Vagina (tissue), 2 donors: Measurements from ENCODE around the gene DGKQ. TPM values are rescaled to one million over a fixed set of nuclear protein-coding genes. Genes with fewer than 3 reads are reported as not detected.

Experiments used
- DNase-seq, 2 donors: peaks; one replicate each; pipeline ENCODE4 v3.0.0-alpha.2; 2017; ENCODE audit errors: extremely low spot score in 2 of 2
- H3K27ac ChIP-seq: fragments of 200-600 bp; sonication (generic); one replicate; pipeline ENCODE4 v1.5.1; 2019
- H3K27me3 ChIP-seq: fragments of 200-600 bp; sonication (generic); one replicate; pipeline ENCODE4 v1.5.1; 2019
- H3K36me3 ChIP-seq, 2 donors: fragments of 200-600 bp; sonication (generic); one replicate each; pipeline ENCODE4 v1.5.1; 2017 to 2019
- H3K4me1 ChIP-seq: fragments of 200-600 bp; sonication (generic); one replicate; pipeline ENCODE4 v1.5.1; 2019
- H3K4me3 ChIP-seq, 2 donors: fragments of 200-600 bp; sonication (generic); 1 replicate in 1 of 2; 2 replicates in 1 of 2; pipeline ENCODE4 v1.5.1; 2016 to 2019
- H3K9me3 ChIP-seq: fragments of 200-600 bp; sonication (generic); one replicate; pipeline ENCODE4 v1.5.1; 2019
- POLR2A ChIP-seq, 2 donors: fragments of 450-650 bp; IDR thresholded peaks; one replicate each; pipeline ENCODE4 v1.6.1; 2017; ENCODE audit warnings: antibody characterized with exemption in 2 of 2, mild to moderate bottlenecking in 2 of 2, moderate library complexity in 2 of 2
- POLR2AphosphoS5 ChIP-seq, 2 donors: sonication (generic); formaldehyde crosslinking; IDR thresholded peaks; one replicate each; pipeline ENCODE4 v1.9.0; 2017; ENCODE audit warnings: antibody characterized with exemption in 2 of 2, mild to moderate bottlenecking in 2 of 2, low read depth in 1 of 2; ENCODE audit not compliant: insufficient read depth in 1 of 2
- intact Hi-C: fragments of 100-400 bp; cut with DNase I; formaldehyde crosslinking; loops from one replicate; pipeline ENCODE4 v1.15.1; 2023
- total RNA-seq: library from RNA; depleted of rRNA; stranded (reverse); fragments of >200 nt; gene quantifications from one replicate; pipeline ENCODE4 v1.2.3, GENCODE V29; 2016
- TF ChIP-seq, protein P1 (sequence below), 3 experiments: fragments of 450-650 bp in 2 of 3; fragments of 200-600 bp in 1 of 3; sonication (generic) in 1 of 3; IDR thresholded peaks; one replicate each; pipeline ENCODE4 v1.5.1; 2017 to 2019; ENCODE audit warnings: antibody characterized with exemption in 3 of 3, mild to moderate bottlenecking in 2 of 3, moderate library complexity in 2 of 3

DGKQ gene
- total RNA-seq, 1 donor from 2014 or later, result 16.2 TPM

DNA sequence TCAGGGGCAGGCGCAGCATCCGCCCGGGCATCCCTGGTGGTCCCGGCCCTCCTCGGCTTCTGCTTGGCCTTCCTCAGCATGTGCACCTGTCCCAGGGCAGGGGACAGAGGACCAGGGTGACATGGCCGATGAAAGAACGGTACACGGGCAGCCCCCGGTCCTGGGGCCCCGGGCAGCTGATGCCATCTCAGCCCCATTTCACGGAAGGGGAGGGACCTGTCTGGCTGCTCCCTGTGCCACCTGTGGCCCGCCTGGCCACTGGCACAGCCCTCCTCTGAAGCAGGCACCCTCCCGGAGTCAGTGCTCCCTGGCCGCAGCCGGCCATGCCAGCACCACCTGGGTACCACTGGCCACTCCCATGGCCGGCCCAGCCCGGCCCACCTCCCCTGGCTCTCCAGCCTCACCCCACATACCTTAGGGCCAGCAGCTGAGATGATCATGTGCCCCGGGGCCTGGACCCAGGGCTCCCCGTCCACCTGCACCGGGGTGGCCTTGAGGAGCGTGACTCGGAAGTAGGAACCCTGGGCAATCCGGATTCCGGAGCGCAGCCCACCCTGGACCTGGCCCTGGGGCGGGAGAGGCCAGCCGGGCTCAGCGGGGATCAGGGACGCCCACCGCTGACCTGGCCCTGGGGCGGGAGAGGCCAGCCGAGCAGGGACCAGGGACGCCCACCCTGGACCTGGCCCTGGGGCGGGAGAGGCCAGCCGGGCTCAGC, 12.6 kb downstream of the DGKQ start:
- DNase-seq, result no peak

DNA sequence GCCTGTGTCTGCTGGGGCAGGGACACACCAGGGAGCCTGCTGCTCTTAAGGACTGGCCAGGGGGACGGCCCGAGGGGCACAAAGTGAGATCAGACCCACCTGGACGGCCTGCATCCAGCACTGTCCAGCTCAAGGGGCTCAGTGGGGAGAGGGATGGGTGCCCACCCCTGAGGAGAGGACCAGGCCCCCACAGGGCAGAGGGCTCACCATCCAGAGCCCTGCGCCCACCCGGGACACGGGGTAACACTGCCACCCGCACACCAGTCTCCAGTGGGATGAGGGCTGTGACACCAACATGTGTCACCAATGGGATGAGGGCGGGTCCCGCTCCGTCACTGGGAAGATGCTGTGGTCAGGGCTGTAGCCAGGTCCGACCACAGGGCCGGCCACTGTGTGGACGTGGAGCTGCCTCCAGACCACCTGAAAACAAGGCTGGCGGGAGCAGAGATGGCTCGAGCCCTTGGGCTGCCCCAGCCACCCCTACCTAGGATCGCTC, 13.2 kb downstream of the DGKQ start:
- Histone ChIP-seq H3K4me3 (no peak overlapping the region), H3K36me3 (peaks cover 0 to 35% of the 10 kb centered on the region in 2 donors), H3K4me1 (peaks cover 17% of the 10 kb centered on the region), H3K27ac (no peak overlapping the region), H3K9me3 (no peaks in the 10 kb centered on the region), H3K27me3 (no peaks in the 10 kb centered on the region)
- TF ChIP-seq, protein P1, sequence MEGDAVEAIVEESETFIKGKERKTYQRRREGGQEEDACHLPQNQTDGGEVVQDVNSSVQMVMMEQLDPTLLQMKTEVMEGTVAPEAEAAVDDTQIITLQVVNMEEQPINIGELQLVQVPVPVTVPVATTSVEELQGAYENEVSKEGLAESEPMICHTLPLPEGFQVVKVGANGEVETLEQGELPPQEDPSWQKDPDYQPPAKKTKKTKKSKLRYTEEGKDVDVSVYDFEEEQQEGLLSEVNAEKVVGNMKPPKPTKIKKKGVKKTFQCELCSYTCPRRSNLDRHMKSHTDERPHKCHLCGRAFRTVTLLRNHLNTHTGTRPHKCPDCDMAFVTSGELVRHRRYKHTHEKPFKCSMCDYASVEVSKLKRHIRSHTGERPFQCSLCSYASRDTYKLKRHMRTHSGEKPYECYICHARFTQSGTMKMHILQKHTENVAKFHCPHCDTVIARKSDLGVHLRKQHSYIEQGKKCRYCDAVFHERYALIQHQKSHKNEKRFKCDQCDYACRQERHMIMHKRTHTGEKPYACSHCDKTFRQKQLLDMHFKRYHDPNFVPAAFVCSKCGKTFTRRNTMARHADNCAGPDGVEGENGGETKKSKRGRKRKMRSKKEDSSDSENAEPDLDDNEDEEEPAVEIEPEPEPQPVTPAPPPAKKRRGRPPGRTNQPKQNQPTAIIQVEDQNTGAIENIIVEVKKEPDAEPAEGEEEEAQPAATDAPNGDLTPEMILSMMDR (IDR thresholded peaks at IDR 0.05), result no peak
- TF ChIP-seq POLR2AphosphoS5 (IDR thresholded peaks at IDR 0.05; ENCODE audit: insufficient read depth in 1 of 2, low read depth in 1 of 2), result no peak
- no peak for TF ChIP-seq POLR2A (IDR thresholded peaks at IDR 0.05)
- intact Hi-C loops, result no loop called here
- DNase-seq, result no peak

More for the DNA sequence above, 12.6 kb downstream of the DGKQ start:
- TF ChIP-seq POLR2AphosphoS5 (IDR thresholded peaks at IDR 0.05; ENCODE audit: insufficient read depth in 1 of 2, low read depth in 1 of 2) (no peak), POLR2A (IDR thresholded peaks at IDR 0.05) (no peak)
- TF ChIP-seq, protein P1 (IDR thresholded peaks at IDR 0.05), result no peak
- H3K9me3 ChIP-seq, result no peaks in the 10 kb centered on the region
- no peak overlapping the region for H3K4me3 ChIP-seq
- intact Hi-C loops, result no loop called here
- H3K27me3 ChIP-seq, result no peaks in the 10 kb centered on the region
- peaks cover 17% of the 10 kb centered on the region for H3K4me1 ChIP-seq
- peaks cover 0 to 38% of the 10 kb centered on the region in 2 donors for H3K36me3 ChIP-seq
- no peak overlapping the region for H3K27ac ChIP-seq

DNA sequence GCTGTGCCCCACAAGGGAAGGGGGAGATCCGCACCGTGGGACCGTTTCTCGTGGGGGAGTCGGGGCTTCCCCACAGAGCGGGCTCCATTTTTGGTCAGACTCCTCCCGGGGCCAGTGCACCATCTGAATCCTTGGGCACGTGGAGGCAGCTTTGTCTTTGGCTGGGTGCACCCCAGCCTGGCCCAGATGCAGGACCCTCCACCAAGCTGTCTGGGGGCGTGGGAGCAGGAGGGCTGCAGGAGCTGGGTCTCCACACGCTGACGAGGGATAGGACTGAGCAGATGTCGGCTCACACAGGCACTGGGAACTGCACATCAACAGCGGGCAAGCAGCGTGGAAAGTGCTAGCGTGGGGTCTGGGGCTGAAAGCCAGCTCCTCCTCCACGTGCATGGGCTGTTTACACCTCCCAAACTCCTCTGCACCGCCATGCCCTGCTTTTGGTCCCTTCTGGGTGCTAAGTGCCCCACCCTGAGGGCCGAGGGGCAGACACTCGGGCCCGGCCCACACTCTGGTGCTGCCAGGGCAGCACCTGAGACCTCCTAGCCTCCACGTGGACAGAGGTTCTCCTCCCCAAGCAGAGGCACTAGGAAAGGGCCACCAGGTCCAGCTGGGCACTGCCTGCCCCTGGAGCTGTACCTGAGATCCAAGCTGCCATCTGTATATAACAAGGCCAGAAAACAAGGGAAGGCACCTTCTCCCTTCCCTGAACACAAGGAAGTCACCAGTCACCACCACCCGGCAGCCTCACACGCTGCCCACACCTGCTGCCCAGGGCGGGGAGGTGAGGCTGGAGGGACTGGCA, 13.8 kb downstream of the DGKQ start:
- Histone ChIP-seq H3K27me3 (no peaks in the 10 kb centered on the region), H3K36me3 (peaks cover 0 to 37% of the 10 kb centered on the region in 2 donors), H3K27ac (no peak overlapping the region), H3K4me1 (peaks cover 17% of the 10 kb centered on the region), H3K9me3 (no peaks in the 10 kb centered on the region), H3K4me3 (no peak overlapping the region)
- no peak for TF ChIP-seq POLR2A (IDR thresholded peaks at IDR 0.05)
- TF ChIP-seq, protein P1 (IDR thresholded peaks at IDR 0.05), result no peak
- TF ChIP-seq POLR2AphosphoS5 (IDR thresholded peaks at IDR 0.05; ENCODE audit: insufficient read depth in 1 of 2, low read depth in 1 of 2), result no peak
- no peak for DNase-seq
- intact Hi-C loops, result no loop called here

DNA sequence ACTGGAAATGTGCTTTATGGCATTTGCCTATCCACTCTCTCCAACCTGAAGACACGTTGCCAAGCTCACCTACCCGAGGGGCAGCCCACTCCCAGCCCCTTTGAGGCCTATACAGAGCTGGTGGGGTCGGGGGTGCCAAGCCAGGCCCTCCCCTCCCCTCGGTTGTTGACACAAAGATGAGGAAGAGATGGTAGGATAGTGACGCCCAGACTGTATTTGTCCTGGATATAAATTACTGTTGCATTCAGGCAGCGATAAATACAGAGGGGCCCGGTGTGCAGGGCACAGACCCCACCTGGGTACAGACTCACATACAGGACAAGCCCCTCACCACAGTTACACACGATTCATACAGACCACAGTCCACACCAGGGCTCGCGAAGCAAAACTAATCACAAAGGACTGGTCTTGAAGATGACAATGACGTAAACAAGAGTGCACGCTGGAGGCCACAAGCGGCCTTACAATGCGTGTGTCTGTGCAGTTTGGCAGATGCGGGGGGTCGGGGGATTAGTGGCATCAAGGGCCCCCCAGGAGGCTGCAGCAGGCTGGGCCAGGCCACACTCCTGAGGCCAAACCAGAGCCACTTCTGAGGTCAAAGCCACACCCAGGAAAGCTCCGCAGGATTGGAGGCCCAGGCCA, 14.6 kb downstream of the DGKQ start:
- Histone ChIP-seq H3K4me3 (no peak overlapping the region), H3K36me3 (peaks cover 0 to 37% of the 10 kb centered on the region in 2 donors), H3K4me1 (peaks cover 17% of the 10 kb centered on the region), H3K27me3 (no peaks in the 10 kb centered on the region), H3K27ac (no peak overlapping the region), H3K9me3 (no peaks in the 10 kb centered on the region)
- no peak for DNase-seq
- intact Hi-C loops, result no loop called here
- TF ChIP-seq POLR2AphosphoS5 (IDR thresholded peaks at IDR 0.05; ENCODE audit: insufficient read depth in 1 of 2, low read depth in 1 of 2) (no peak), POLR2A (IDR thresholded peaks at IDR 0.05) (no peak)
- TF ChIP-seq, protein P1 (IDR thresholded peaks at IDR 0.05), result no peak
